Measurements from ENCODE around the gene SCN4B.

Gene SCN4B

DNA sequence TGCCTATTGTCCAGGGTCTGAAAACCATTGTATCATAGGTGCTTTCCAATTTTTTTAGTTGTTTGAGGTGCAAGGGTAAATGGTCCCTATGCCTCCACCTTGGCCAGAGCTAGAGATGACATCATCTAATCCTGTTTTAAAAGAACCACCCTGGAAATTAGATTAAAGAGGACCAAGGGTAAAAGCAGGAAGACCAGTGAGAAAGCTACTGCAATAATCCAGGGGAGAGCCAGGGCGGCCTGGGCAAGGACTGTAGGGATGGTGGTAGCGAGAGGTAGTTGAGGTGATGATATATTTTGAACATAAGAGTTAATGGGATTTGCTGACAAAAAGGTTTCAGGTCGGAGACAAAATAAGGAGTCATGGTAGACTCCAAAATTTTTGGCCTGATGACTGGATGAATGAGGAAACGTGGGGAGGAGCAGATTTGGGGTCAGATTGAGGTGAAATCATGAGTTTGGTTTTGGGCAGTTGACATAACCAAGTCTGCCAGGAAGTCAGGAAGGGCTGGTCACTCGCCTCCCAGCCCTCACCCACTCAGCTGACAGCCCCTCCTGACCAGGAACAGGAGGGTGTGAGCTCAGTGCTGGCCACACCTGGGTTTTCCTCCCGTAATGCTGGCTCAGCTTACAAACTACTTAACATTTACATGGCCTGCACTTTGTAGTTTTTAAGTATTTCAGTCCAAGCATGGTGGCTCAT is 23.0 kb downstream of the SCN4B start:
- no peak for DNase-seq (ENCODE audit: low read depth)

DNA sequence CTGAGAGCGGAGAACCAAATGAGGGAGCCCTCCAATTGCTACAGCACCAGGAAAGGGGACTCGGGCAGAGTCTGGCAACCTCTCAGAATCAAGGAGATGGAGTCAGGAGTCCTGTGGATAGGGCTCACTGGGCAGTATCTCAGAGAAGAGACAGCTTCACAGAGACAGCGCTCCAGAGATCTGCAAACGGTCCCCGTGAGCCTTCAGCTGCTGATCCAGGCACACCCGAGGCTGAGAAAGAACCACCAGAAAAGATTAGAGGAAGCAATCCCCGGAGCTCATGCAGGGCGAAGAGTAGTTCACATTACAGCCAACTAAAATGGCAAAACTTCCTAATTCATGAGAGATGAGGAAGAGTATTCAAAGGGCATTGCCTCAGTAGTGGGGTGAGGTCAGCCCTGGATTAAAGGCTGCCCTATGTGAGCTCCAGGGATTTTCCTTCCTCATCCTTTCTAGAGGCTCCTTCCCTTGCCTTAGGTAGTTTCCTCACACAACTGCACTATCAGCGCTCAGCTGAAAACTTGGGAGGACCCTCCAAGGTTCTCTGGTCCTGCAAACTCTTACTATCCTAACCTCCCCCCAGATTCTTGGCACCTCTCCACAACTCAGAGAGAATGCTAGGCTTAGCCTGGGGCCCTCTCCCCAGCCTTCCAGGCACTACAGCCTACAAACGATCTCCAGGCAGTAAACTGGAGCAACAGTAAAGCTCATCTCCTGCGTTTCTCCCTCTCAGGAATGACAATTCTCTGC is 23.7 kb downstream of the SCN4B start:
- DNase-seq (ENCODE audit: low read depth) = no peak

DNA sequence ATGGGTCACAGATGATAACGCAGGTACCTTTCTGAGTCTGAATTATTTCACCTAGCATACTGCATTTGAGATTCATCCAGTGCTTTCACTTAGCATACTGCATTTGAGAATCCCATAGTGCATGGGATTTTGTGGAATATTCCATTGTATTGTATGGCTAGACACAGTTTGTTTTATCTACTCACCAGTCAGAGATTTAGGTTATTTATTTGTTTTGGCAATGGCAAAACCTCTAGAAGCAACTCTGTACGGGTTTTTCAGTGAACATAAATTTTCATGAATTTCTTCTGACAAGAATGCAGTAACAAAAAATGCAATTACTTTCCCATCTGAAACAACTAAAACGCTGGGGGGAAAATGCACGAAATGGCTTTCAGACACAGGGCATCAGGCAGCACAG is 24.3 kb downstream of the SCN4B start:
- DNase-seq (ENCODE audit: low read depth) = no peak

DNA sequence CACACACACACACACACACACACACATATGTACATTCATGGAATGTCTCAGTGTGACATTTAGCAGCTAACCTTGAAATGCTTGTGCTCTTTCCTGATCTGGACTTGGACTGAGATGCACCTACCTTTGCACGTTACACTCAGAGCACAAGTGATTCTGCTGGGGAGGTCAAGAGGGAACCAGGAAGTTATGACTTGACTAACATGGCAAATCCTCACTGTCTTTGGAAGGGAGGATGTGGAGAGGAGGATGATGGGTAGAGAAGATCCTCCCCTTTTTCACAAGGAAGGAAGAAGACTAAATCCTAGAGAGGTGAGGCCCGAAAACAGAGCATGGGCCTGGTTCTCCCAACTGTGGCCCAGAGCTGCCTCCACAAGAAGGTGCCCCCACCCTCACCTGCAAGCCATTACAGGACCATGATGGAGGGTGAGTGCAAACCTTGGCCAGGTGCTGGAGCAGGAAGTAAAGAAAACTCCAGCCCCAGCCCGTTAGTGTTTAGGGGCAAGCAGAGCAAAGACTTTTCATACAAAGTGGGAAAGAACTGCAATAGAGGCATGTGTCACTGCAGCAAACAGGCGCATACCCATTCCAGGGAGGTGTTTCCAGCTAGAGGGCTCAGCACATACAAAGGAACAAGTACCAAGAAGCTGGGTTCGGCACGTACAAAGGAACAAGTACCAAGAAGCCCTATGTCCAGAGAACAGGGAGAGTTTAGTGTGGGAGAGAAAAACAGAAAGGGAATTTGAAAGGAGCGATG is 26.4 kb downstream of the SCN4B start:
- DNase-seq (ENCODE audit: low read depth) = peak; percentile 28

DNA sequence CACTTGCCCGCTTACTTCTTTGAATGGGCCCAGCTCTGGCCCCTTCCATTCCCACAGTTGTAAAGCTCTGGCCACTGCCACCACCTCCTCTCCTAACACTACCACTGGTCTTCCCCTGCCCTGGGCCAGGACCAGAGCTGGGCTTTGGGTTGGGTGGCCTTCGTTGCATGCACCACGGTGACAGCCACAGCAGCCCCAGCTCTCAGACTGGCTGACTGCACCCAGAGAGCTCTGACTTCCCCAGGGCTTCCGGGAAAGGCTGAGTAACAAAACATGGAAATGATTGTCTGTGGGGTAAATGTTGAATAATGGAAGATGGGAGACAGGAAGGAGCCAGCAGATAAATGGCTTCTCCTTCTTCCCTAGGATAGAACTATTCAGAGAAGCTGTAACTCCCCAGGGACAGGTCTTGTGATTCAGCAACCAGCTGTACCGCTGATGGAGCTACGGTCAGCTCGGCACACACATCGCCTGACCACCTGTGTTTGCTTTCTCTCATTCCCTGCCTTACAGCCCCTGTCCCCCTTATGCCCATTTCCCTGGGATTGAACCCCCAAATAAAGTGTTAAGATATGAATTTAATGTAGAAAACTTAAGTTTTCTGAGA is 27.6 kb downstream of the SCN4B start:
- no peak for DNase-seq (ENCODE audit: low read depth)

DNA sequence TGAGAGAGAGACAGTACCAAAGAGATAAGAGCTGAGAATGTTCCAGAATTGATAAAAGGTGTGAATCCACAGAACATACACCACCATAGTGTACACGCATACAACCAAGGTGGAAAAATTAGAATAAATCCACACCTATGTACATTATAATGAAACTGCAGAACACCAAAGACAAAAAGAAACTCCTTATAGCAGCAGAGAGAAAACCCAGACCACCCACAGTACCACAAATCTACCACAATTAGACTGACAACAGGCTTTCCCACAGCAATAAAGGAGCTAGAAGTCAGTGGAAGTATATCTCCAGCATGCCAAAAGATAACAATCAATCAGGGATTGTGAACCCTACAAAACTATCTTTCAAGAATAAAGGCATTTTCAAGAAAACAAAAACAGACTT is 31.8 kb downstream of the SCN4B start:
- DNase-seq (ENCODE audit: low read depth) = no peak

DNA sequence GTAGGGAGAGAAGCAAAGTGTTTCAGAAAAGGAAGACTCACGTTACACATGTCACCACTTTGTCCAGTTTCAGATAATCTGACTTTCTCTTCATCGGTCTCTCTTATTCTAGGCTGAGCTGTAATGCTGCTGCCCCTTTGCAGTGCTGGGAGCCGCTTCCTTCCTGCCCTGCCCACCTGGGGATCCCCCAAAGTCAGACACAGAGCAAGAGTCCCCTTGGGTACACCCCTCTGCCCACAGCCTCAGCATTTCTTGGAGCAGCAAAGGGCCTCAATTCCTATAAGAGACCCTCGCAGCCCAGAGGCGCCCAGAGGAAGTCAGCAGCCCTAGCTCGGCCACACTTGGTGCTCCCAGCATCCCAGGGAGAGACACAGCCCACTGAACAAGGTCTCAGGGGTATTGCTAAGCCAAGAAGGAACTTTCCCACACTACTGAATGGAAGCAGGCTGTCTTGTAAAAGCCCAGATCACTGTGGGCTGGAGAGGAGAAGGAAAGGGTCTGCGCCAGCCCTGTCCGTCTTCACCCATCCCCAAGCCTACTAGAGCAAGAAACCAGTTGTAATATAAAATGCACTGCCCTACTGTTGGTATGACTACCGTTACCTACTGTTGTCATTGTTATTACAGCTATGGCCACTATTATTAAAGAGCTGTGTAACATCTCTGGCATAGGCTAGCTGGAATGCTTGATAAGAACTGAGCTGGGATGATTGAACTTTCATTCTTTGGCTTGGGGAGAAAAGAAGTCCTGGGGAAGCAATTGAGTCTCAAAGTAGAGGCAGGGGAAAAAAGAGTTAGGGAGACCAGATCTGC is 34.6 kb downstream of the SCN4B start:
- no peak for DNase-seq (ENCODE audit: low read depth)

DNA sequence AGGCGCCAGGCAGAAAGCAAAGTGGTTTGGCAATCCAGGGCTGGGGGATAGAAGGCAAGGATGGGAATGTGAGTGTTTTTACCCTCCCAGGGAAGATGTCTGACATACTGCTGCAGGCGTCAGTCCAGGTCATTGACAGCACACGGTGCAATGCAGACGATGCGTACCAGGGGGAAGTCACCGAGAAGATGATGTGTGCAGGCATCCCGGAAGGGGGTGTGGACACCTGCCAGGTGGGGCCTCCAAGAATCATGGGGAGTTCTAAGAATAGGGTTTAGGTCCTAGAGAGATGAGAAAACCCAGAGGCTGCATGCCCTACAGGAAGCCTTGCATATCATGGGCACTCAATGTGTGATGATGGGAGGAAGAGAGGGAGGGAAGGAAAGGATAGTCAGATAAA is 37.6 kb downstream of the SCN4B start:
- DNase-seq (ENCODE audit: low read depth) = no peak

DNA sequence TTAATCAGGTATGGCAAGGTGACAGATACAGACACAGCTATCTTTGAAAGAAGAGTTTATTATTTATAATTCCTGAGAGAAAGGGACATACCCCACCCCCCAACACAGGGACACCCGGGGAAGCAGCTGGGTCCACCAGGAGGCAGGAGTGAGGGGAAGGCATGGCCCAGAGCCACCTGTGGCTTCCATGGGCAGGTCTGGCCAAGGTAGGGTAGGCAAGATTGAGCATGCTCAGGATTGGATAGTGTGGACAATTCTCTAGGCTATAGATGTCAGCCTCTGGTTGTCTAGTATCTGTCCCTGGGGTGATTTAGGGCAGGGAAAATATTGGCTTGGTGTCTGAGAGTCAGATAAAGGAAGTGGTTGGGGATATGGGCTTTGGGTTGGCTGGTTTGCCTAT is 38.4 kb downstream of the SCN4B start:
- DNase-seq (ENCODE audit: low read depth) = no peak

DNA sequence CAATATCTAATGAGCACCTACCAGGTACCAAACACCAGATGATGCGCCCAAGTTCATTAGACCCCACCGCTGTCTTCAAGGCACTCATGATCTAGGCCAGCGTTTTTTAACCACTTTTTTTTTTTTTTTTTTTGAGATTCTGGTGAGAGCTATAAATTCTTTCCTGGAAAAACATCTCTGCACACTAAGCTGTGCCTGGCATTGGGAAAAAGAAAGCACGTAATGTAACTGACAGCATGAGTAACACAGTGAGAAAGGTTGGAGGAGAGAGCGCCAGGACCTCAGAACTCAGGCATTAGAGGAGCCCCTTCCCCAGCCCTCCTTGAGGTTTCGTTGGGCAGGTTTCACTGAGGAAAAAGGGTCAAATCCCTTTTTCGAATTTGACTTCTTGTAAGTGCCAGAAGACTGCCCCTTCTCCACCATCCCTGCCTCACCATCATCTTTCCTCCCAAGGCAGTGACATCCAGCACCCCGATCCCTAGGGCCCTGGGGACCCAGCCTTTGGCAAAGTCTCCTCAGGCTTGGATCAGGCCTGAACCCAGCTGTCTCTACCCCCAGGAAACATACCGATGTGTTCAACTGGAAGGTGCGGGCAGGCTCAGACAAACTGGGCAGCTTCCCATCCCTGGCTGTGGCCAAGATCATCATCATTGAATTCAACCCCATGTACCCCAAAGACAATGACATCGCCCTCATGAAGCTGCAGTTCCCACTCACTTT is 39.8 kb downstream of the SCN4B start:
- DNase-seq (ENCODE audit: low read depth) = no peak

DNA sequence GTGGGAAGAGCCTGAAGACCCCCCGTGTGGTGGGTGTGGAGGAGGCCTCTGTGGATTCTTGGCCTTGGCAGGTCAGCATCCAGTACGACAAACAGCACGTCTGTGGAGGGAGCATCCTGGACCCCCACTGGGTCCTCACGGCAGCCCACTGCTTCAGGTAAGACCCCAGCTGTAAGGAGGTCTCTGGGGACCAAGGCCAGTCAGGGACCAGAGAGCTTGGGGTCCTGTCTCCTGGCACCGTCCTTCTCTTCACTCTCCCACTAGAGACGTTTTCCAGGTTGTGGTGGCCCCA is 40.9 kb downstream of the SCN4B start:
- DNase-seq (ENCODE audit: low read depth) = no peak

DNA sequence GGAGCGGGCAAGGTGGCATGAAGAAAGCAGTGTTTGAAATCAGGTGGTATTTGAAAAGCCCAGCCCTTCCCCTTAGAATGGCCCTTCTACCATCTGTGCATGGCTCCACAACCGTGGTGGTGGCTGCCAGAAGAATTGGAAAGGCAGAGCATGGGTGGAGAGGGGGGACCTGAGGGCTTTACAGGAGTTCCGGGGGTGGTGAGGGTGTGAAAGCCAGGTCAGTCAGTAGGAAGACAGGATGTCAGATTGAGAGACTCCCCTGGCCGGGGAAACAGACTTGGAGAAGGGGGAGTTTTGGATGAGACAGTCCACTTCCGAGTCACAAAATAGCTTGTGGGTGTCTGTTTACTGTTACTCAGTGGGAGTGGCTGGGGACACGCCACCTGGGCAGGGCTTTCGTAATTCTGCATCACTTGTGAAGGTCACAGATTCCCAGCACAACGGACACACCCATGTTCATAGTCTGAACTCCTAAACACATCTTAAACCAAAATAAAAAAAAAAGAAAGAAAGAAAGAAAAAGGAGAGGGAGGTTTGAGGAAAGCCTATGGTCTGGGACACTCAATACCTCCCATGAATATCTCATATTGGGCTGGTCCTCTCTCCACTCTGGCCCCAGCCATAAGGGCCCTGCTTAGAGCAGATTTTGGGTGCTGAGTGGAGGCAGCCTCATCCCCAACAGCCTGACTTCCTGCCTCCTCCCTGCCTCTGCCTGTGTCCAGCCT is 41.4 kb downstream of the SCN4B start:
- DNase-seq (ENCODE audit: low read depth) = no peak

DNA sequence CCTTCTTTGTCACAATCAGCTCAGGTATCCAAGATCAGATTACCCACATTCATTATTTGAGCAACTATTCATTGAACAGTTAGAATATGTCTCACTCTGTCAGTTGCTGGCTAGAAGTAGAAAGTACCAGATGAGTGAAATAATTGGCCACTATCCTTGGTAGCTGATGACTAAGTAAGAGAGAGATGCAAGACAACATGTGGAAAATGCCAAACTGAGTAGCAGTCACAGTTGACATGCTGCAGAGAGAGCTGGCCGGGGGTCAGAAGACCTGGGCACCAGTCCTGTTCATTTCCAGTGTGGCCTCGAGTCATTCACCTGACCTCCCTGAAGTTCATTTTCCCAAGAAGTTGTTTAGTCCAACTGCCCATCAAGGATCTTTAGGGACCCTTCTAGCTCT is 43.4 kb downstream of the SCN4B start:
- peak; percentile 4 for DNase-seq (ENCODE audit: low read depth)

DNA sequence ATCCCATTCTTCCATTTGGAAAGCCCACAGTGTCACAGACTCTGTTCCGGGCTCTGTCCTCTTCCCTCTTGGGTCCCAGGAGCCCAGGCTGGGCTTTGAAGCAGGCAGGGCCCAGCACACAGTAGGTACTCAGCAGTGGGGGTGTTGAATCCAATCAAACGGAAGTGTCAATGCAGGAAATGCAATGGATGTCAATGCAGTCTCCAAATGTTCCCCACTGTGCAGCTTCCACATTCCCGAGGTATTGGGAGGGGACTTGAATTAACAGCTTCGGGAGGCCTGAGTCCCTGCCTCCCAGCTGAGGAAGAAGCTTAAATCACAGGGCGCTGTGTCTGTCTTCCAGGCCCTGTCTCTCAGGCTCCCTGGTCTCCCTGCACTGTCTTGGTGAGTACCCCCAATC is 44.1 kb downstream of the SCN4B start:
- DNase-seq (ENCODE audit: low read depth) = no peak

DNA sequence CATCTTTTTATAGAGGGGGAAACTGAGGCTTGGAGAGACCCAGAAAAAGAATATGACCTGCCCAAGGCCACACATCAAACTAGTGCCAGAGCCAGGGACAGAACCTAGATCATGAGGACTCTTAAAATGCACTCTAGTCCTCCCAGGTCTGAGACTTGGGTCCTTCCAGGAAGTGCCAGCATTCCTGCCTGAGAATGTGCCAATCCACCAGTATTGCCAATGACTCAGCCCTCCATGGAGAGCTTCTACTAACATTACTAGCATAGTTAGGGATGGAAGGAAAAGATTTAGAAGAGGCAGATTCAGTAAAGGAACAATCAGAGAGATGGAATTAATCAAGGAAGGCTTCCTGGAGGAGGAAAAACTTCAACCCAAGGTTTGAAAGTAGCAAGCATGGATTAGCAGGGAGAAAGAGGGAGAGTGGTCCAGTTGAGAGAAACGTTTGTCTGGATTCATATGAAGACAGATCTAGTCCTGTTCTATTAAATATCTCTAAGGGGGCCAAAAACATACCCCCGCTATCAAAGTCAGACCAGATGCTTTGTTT is 45.8 kb downstream of the SCN4B start:
- DNase-seq (ENCODE audit: low read depth) = peak; percentile 19

DNA sequence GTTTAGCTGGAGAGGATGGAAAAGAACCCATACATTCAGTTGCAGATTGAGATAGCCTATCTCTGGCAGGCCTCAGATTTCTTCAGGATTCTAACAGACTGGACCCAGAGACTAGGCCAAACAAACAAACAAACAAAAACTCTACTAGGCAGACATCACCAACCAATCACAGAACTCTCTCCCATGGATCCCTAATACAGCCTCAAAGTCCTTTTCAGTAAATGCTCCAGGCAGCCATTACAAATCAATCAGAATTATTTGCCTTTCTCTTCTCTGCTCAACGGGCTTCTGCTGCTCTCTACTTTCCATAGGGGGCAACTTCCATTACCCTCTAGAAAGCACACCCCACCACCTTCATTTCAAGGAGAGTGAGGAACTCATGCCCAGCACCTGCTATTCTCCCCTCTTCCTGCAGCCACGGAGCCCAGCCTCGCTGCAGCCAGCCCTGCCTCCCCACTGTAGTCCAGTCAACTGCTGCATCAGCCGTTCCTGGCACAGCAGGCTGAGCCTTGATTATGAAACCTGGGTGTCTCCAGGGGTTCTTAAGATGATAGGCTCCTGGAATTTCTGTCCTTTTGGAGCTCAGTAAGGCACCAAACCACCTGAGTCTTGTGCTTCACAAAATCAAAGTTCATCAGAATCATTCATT is 46.8 kb downstream of the SCN4B start:
- no peak for DNase-seq (ENCODE audit: low read depth)

DNA sequence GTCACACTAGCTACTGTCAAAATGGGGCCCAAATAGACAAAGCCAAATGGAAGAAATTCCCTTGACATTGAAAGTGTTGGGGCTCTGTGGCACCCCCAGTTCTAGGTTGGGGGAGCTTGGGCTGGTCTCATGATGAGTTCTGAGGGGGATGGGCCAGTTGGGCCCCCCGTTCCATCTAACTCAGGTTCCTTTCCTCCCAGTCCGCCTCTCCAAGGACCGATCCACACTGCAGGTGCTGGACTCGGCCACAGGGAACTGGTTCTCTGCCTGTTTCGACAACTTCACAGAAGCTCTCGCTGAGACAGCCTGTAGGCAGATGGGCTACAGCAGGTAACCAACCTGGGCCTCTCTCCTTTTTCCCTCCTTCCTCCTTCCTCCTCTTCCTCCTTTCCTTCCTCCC is 48.1 kb downstream of the SCN4B start:
- no peak for DNase-seq (ENCODE audit: low read depth)

DNA sequence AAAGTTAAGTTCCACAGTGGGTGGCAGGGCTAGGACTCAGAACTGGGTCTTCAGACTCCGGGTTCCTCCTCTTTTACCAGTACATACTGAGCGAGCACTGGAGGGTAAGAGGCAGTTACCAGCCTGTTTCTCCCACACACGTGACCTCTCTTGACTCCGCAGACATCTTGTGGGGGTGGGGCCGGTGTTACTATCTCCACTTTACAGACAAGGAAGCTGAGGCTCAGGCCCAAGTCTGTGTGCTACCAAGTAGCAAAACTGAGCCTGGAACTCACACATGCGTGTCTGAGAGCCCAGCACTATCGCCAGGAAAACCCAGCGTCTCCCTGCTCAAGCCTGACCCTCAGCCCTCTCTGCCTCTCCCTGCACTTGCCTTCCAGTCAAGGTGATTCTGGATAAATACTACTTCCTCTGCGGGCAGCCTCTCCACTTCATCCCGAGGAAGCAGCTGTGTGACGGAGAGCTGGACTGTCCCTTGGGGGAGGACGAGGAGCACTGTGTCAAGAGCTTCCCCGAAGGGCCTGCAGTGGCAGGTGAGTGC is 49.8 kb downstream of the SCN4B start:
- no peak for DNase-seq (ENCODE audit: low read depth)

DNA sequence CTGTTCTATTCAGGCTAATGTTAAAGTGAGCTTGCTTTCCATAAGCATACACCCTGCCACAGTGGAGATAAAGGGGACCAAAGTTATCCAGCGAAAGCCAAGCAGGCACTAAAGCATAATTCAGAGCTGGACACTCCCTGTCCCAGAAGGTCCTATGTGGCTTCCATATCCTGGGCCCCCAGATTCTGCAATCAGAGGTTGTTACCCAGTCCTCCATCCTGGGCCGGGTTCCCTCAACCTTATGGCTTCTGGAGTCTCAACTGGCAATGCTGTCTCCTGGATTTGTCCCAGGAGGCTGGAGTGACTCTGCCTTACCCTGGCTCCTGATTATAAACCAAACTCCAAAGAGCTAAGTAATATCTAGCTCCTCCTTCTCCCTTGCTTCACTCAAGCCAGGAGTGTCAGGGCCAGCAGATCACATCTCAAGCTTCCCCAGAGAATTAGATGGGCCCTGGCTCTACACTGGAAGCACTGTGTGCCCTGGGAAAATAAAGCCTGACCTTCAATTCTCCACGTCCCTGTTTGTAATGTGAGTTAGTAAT is 51.9 kb downstream of the SCN4B start:
- DNase-seq (ENCODE audit: low read depth) = no peak

All from ELR (cell line).